Stimulated activated CD8-positive, alpha-beta memory T cell treated with anti-CD3 and anti-CD28 coated beads, Interleukin-2, amount 100 ng/mL, for 48 hours (primary cell): ENCODE results near the gene CACNB3.

Experiments
- DNase-seq, 2 donors: peaks; one replicate each; pipeline ENCODE4 v3.0.0-alpha.2; 2020; ENCODE audit warnings: low read depth in 2 of 2

The CACNB3 gene

DNA sequence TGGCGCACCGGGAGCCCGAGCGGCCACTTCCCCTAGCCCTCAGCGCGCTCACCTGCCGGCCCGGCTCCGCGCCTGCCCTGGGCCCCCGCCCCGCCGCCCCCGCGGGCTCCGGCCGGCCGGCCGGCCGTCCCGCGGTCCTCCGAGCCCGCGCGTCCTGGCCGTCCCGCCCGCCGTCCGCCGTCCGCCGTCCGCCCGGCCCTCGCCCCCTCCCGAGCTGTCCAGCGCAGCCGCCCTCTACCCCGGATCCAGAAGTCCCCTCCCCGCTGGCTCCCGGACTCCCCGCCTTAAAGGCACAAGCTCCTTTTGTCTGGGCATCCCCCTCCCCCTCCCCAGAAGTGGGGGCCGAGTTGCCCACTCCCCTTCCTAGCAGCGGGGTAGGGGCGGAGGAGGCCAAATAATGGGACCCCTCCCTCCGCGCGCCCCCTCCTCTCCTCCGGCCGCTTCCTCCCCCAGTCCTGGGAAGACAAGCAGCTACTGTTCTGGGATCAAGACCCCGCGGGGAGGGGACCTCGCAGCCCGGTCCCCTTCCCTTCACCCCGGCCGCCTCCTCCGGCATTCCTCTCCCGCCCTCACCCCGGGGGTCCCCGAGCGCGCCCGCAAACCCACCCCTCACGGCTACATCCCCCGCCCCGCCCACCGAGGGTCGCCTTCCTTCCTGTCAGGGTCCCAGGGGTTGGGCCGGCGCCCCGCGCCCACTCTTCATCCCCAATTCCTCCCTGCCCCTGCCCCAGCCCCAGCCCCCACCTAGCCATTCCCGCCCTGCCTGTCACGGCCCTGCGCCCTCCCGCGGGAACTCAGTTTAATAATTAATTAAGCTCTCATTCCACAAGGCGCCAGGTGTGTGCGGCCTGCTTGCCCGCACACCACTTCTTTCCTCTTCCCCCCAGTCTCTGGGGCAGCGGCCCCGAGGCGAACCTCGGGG, 29.2 kb upstream of the CACNB3 start, which contains the start of gene ADCY6:
TSS of gene ADCY6 (minus strand) at position 236 of the 922 bp plus-strand sequence. CDS start 5,655 bp downstream, outside the sequence.
- DNase-seq: no peak

- no peak for DNase-seq
Observed at GRCh38 chr12:48789858-48790326, 28.4 kb upstream of the CACNB3 start.

DNA sequence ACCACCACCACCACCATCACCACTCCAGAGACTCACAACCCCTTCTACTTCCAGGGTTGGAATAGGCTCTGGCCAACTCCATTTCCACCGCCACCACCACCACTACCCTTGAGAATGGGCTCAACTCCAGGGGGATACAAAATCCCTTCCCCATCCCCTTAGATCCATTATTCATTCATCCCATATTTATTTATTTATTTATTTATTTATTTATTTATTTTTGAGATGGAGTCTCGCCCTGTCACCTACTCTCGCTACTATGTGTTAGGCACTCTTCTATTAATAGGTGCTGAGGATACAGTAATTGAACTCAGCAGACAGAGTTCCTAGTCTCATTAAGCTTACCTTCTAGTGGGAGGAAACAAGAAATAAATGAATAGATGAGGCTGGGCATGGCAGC, 24.6 kb upstream of the CACNB3 start:
- no peak for DNase-seq

DNA sequence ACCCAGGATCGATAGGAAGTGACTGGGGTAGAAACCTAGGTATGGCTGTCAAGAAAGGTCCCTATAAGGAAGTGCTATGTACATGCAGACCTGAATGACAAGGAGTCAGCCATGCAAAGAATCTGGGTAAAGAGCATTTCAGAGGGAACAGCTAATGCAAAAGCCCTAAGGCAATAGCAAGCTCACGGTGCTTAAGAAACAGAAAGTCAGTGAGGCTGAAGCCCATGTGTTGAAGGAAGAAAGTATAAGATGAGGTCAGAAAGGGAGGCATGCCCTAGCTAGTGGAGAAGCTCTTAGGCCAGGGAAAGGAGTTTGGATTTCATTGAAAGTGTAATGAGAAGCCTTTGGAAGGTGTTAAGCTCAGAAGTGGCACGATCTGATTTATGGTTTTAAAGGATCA, 23.4 kb upstream of the CACNB3 start:
- no peak for DNase-seq

- DNase-seq: peak in 1 of 2 donors; percentile 38
Observed at GRCh38 chr12:48795550-48796455, 22.5 kb upstream of the CACNB3 start.

GRCh38 chr12:48796976-48797375, 21.3 kb upstream of the CACNB3 start:
- peak in 1 of 2 donors; percentile 12 for DNase-seq

- DNase-seq: no peak
Observed at GRCh38 chr12:48800457-48800856, 17.8 kb upstream of the CACNB3 start.

GRCh38 chr12:48800971-48801370, 17.3 kb upstream of the CACNB3 start:
- DNase-seq: no peak

DNA sequence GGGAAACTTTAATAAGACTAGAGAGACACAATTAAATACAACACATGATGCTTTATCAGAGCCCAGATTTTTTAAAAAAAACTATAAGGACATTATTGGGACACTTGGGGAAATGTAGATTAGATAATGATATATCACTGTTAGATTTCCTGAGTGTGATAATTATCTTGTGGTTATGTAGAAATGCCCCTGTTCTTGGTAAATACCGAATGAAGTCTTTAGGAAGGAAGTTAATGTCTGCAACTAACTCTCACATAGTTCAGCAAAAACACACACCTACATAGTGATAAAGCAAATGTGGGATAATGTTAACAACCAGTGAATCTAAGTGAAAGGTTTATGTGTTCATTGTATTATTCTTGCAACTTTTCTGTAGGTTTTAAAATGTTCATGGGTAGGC, 14.6 kb upstream of the CACNB3 start:
- no peak for DNase-seq

GRCh38 chr12:48807981-48808380, 10.3 kb upstream of the CACNB3 start:
- no peak for DNase-seq

- DNase-seq: no peak
Observed at GRCh38 chr12:48810903-48811431, 7.3 kb upstream of the CACNB3 start.

- no peak for DNase-seq
Observed at GRCh38 chr12:48811437-48812090, 6.7 kb upstream of the CACNB3 start.

GRCh38 chr12:48812389-48812788, 5.9 kb upstream of the CACNB3 start:
- DNase-seq: no peak

GRCh38 chr12:48813465-48814261, 4.6 kb upstream of the CACNB3 start:
- DNase-seq: no peak

DNA sequence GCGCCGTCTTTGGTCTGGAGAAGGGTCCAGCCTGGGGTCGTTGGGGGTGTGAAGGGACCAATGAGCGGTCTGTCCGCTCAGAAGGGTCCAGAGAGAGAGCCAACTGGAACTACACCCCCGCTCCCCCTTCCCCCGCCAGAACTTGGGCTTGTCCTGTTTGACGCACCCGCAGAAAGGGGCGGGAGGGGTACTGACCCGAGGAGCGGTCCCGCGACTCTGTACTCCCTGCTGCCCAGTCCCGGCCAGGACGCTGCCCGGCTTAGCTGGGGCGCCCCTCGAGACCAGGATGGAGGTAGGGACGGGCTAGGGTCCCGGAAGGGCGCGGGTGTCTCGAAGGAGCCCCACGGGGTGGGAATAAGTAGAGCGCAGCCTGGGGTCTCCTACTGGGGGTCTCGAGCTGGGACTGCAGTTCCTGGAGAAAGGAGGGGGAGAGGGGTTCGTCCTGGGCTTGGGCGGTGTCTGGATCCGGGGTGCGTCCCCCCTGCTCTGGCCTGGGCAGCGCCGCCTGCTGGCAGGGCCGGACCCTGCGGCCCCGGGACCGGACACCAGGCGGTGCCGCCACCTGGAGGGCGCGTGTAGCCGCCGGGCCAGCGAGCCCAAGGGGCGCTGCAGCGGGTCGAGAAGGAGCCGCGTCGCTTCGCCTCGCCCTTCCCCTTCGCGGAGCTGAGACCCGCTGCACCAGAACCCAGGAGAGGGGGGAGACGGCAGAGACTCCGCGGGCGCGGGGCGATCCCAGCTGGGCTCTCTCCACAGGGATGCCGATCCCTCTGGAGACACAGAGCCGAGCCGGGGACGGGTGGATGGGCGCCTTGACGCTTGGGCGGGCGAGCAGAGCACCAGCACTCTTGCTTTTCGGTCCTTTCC, 3.8 kb upstream of the CACNB3 start:
- DNase-seq: peak; percentile 80

DNA sequence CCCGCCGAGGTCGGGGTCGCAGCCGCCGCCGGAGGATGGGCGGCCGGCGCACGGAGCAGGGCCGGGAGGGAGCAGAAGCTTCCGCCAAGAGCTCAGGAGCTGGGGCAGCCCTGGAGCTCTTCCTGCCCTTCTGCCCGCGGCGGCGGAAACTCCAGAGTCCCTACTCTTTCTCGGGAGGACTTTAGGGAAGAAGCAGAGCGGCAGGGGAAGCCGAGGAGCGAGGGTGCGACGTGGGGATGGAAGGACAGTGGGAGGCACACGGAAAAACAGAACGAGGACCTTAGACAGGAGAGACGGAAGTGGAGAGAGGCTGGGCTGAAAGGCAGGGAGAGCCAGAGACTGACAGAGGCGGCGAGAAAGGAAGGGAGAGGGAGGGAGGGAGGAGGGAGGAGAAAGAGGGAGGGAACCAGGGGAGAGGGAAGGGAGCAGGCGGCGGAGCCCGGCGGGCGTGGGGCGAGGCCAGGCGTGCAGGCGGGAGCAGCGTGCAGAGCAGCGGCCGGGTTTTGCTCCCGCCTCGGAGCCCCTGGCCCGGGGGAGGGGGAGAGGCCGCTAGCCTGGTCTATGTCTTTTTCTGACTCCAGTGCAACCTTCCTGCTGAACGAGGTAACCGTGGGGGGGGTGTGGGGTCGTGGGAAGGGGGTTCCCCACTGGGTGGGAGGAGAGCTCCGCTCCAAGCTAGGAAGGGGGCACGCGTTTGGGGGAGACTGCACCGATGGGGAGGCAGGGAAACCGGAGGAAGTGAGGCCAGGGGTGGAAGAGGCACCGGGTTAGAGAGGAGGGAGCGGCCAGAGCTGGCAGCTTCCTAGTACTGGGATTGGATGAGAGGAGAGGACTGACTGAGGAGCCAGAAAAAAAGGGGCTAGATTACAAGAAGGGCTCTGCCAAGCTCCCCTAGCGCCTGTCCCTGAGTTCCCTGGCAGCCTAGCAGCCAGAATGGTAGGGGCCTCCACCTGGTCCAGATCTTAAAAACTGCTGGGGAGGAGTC, 2.9 kb upstream of the CACNB3 start:
- peak in 1 of 2 donors; percentile 27 for DNase-seq

- no peak for DNase-seq
Observed at GRCh38 chr12:48816143-48816854, 2.0 kb upstream of the CACNB3 start.
